Activated CD4-positive, alpha-beta T cell treated with anti-CD3 and anti-CD28 coated beads for 24 hours (primary cell): ENCODE data around the gene MIER1.

Experiments
- DNase-seq, 2 donors: peaks; one replicate each; pipeline ENCODE4 v3.0.0-alpha.2; 2020; ENCODE audit warnings: low read depth in 2 of 2

MIER1 gene

DNA sequence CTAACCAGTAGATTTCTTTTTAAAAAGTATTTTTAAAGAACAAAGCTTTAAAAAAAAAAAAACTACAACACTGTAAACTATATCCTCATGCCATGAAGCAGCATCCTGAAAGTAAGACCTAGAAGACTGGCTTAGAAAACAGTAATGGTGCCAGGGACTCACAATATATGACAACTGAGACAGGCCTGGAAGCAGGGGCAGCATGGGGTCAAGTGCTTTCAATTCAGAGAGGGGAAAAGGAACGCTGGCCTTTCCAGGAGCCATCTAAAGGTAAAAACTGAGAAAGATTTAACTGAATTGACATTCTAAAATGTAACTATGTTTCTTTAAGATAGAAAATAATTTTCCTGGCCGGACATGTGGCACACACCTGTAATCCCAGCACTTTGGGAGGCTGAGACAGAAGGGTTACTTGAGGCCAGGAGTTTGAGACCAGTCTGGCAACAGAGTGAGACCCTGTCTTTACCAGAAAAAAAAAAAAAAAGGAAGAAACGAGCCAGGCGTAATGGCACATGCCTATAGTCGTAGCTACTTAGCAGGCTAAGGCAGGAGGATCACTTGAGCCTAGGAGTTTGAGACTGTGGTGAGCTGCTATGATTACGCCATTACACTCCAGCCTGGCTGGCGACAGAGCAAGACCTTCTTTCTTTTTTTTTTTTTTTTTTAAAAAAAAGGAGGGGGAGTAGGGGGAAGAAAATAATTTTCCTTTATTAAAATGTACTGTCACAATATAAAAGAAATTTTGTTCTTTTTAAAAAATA is 75.0 kb downstream of the MIER1 start:
- DNase-seq = no peak

DNA sequence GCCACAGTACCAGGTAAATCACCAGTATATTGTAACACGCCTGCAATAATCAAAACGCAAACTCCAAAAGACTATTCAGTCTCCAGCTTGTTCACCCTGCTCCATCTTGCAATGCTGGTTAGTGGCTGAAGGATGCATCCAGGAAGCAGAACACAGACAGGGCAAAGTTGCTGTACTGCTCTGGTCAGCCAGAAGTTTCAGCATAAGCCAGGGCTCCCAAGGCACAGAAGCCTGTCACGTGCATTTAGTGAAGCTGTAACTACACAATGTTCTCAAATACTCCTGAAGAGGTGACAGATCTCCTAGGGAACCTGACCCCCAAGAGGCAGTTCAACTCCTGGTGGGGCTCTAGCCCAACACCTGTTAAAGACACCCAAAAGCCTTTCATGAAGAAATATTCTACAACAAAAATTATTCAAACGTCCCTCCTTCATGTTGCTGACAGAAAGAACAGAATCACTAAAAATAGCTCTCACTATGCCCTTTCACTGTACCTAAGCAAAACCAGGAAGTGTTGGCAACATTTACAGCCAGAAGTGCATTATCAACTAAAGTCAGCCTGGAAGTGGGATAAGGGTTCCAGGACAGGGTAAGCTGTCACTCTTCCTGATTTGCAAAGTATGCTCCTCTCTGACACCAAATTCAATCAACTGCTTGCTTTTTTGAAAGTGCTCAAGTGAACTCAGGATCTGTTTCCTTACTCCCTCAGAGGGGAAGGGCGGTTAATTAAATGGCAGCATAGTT is 77.1 kb downstream of the MIER1 start:
- no peak for DNase-seq

DNA sequence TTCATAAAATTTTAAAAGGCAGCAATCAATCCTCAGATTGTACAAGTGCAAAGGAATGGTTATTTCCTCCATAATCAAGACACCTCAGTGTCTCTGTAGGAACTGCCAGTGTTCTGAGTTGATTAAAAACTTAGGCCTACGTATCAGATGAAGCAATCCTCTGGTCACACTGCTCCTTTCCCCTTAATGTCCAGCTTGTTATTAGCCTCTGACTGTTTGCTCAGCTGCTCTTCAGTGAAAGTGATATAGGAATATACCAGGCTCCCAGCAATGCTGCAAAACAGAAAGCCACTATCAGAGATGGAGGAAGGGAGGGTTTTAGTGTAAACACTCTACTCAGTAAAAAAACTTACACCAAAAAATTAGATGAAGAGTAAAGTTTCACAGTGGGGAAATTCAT is 79.4 kb downstream of the MIER1 start:
- no peak for DNase-seq

DNA sequence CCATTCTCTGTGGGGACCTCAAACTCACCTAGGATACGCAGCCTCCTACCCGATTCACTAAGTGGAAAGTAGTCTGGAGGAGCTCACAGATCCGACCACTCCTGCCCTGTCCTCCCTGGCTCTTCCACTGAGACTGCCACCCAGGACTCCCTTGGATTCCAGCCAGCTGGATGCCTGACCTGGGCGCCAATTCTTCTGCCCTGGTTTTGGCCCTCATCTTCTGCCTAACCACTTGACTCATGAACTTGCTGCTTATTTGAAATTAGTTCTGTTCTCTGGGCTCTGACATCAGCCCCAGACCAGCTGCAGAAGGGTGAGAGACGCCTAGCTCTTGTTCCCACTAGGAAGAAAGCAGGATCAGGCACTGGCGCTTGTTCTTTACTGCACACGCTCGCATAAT is 80.3 kb downstream of the MIER1 start:
- DNase-seq = no peak

- no peak for DNase-seq
These were observed 85.0 kb downstream of the MIER1 start for GRCh38 chr1:67009792-67010191.

GRCh38 chr1:67013573-67013972 is 88.8 kb downstream of the MIER1 start:
- DNase-seq = no peak

DNA sequence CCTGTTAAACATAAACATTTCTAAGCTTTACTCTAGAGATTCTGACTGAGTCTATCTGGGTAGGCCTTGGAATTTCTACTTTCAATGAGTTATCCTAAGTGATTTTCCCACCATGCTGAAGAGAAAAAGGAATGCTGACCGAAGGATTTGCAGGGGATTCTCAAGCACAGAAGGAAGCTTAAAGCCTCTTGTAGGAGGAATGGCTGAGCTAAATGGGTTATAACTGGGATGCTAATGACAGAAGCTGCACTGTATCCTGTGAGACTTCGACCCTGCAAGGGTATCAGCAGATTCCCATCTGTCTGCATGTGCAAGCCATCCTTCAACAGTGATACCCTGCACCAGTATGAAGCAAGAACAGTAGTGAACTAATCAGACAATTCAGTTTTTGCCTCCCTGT is 93.8 kb downstream of the MIER1 start:
- DNase-seq = no peak

DNA sequence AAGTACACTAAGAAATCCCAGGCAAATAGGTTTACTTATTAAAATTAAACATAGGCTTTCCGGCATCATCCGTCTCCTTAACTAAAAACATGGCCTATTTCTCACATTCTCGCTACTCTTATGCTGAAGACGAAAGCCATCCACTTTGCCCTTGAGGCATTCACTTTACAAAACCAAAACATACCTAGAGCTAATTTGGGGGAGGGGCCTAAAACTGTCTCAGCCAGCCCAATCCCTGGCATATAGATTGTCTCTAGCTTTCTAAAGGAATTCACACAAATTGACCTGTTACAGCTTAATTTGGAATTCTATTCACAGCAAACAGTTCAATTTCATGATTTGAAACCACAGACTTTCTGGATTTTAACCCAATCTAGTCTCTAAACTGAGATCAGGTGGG is 94.3 kb downstream of the MIER1 start:
- no peak for DNase-seq

DNA sequence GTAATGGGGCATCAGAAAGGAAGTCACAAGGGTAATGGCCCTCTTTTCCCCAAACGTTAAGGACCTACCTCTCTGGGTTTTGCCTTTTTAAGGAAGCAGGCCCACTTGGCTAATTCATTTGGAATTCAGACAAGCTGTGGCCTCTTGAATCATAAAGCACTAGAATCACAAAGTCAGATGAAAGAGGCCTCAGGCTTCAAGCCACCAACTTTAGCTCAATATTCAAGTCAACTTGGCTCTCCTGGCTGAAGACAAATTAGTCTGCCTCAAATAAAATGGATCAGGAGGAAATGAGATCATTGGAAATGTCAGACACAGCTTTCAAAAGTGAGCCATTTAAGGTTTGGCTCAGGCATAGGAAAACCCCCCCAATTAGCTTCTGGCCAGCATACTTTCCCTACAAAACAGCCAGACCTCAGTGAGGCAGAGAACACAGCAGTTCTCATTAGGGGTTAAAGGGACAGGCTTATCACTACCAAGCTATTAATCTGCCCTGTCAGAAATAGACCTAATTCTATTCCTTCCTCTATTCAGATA is 94.9 kb downstream of the MIER1 start:
- DNase-seq = no peak

DNA sequence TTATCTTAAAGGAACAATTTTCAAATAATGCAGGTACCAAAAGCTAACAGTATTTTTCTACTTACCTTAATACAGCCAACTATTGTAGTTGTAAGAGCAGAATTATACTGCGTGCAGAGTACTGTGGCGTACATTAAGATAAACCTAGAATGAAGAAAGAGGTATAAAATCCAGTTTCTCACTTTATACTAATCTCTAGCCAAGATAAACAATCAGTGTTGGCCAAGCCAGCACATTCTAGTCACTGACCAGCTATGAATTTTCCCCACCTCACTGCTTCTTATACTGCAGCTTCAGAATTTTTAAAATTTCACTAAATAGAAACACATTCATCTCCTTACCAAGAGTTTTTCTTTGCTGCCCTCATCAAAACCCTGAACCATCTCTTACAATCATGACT is 95.5 kb downstream of the MIER1 start:
- DNase-seq = no peak

DNA sequence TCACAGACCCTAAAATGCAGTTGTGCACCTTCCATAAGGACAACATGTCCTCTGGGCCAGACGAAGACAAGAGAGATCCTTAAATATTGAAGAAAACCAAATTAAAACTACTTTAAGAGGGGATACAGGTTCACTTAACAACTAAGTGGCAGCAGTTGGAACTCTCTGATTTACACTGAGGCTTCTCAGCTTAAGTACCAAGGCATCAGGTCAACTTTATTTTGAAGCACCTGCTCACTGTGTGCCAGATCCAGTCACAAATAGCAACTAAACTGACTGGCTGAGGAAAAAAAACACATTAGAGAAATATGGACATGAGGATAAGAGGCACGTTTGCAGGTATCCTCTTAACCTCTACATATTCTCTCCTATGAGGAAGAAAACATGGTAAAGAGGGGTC is 96.0 kb downstream of the MIER1 start:
- DNase-seq = no peak

GRCh38 chr1:67029472-67029871 is 104.7 kb downstream of the MIER1 start:
- no peak for DNase-seq

GRCh38 chr1:67031121-67031858 is 106.5 kb downstream of the MIER1 start:
- no peak for DNase-seq

- no peak for DNase-seq
These were observed 107.1 kb downstream of the MIER1 start for GRCh38 chr1:67031859-67032247.
